GM18909 (cell line): ENCODE results near the gene SLC25A36.
A peak's percentile ranks its signal among the peaks of the same experiment; 100 is the strongest.
"Not testable (repeated sequence)": the region's sequence is repeated elsewhere in the genome, so short reads cannot be mapped to it uniquely, and the experiment has no call there.

ENCODE experiments used
- ATAC-seq: cut with Tn5 transposase; IDR thresholded peaks from one replicate; pipeline ENCODE4 v1.9.1; 2021; ENCODE audit warnings: mild to moderate bottlenecking; ENCODE audit not compliant: unreplicated experiment, poor library complexity

Gene SLC25A36

DNA sequence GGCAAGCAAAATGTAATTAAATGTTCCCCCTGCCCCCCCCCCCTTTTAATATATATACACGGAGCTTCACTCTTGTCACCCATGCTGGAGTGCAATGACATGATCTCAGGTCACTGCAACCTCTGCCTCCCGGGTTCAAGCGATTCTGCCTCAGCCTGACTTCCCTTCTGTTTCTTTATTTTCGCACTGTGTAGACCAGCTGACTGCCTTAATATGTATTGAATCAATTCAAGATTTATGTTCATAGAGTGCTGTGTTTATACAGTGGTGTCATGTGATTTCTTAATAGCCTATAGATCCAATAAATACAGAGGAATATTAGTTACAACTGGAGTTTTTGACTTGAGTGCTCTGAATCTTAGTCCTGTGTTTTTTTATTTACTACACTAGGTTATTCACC is 39.0 kb downstream of the SLC25A36 start:
- ATAC-seq: no peak

- ATAC-seq: not testable (repeated sequence)
Observed at GRCh38 chr3:140987792-140988191, 46.2 kb downstream of the SLC25A36 start.

- ATAC-seq: no peak
Observed at GRCh38 chr3:140994316-140994715, 52.7 kb downstream of the SLC25A36 start.

- not testable (repeated sequence) for ATAC-seq
Observed at GRCh38 chr3:140994861-140995260, 53.2 kb downstream of the SLC25A36 start.

GRCh38 chr3:140995881-140996280 is 54.2 kb downstream of the SLC25A36 start:
- ATAC-seq: no peak

DNA sequence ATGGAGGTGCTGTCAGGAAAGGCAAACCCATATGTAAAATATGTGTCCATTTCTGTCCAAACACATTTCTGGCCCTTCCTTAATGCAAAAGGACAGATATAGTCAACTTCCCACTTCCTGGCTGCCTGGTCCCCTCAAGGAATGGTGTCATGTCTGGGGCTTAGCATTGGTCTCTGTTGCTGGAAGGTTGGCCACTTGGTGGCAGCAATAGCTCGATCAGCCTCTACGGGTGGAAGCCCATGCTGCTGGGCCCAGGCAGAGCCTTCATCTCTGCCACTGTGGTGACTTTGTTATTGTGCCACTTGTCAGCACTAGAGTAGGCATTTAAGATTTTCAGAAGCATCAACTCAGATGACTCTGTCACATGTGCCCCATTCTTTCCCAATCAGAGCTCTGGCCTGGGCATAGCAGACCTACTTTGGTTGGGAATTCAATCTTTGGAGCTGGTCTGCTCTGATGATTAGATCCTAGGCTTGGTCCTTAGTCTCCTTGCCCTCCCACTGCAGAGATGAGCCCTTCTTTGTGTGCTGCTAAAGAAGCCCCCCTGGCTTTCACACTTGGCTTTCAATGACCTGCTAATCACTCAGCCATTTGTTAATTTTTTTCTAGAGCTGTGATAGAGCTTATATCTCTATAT is 58.5 kb downstream of the SLC25A36 start:
- ATAC-seq: peak; percentile 68

- ATAC-seq: no peak
Observed at GRCh38 chr3:141000686-141001085, 59.0 kb downstream of the SLC25A36 start.

- ATAC-seq: no peak
Observed at GRCh38 chr3:141006344-141006743, 64.7 kb downstream of the SLC25A36 start.

- no peak for ATAC-seq
Observed at GRCh38 chr3:141009496-141009895, 67.9 kb downstream of the SLC25A36 start.

DNA sequence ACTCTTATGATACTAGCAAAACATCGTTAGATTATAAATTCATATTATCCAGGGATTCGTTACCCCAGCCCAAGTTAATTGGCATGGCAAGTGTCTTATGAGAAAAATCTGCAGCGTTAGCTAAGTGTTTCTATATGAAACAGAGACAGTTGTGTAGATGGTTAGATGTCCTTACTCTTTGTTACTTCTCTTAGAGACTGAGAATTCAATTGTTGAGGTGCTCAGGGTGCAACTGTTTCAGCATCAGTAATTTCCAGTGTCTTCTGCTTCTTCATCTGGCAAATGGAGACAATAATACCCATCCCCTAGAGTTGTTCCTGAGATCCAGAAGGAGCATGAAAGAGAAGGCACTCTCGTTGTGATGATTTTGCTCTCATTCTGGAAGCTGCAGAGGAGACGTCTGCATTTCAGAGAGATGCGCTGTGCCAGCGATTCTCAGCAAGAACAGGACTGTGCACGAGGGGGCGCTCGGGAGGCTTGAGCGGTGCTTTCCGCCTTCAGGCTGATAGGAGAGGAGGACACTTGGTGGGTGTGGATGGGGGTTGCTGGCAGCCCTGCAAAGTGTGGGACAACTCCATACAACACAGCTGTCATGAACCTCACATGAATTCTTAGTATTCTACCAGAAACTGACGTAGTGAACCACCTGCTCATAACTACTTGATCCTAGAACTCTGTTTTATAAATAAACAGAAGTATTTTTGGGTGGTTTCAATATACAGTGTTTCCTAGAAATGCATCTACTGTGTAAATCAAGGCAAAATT is 69.8 kb downstream of the SLC25A36 start:
- peak; percentile 76 for ATAC-seq

GRCh38 chr3:141011997-141012262 is 70.3 kb downstream of the SLC25A36 start:
- ATAC-seq: no peak

GRCh38 chr3:141012571-141012970 is 70.9 kb downstream of the SLC25A36 start:
- ATAC-seq: no peak

- no peak for ATAC-seq
Observed at GRCh38 chr3:141015481-141015880, 73.8 kb downstream of the SLC25A36 start.

DNA sequence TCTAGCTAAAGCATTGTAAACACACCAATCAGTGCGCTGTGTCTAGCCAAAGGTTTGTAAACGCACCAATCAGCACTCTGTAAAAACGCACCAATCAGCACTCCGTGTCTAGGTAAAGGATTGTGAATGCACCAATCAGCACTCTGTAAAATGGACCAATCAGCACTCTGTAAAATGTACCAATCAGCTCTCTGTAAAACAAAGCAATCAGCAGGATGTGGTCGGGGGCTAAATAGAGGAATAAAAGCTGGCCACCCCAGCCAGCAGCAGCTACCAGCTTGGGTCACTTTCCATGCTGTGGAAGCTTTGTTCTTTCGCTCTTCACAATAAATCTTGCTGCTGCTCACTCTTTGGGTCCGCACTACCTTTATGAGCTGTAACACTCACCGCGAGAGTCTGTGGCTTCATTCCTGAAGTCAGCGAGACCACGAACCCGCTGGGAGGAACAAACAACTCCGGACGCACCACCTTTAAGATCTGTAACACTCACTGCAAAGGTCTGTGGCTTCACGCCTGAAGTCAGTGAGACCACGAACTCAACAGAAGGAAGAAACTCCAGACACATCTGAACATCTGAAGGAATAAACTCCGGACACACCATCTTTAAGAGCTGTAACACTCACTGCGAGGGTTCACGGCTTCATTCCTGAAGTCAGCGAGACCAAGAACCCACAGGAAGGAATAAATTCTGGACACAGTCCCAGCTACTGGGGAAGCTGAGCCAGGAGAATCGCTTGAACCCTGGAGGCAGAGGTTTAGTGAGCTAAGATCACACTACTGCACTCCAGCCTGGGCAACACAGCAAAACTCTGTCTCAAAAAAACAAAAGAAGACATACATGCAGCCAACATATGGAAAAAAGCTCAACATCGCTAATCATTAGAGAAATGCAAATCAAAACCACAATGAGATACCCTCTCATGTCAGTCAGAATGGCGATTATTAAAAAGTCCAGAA is 76.0 kb downstream of the SLC25A36 start:
- ATAC-seq: not testable (repeated sequence)

- ATAC-seq: no peak
Observed at GRCh38 chr3:141019244-141019643, 77.6 kb downstream of the SLC25A36 start.

DNA sequence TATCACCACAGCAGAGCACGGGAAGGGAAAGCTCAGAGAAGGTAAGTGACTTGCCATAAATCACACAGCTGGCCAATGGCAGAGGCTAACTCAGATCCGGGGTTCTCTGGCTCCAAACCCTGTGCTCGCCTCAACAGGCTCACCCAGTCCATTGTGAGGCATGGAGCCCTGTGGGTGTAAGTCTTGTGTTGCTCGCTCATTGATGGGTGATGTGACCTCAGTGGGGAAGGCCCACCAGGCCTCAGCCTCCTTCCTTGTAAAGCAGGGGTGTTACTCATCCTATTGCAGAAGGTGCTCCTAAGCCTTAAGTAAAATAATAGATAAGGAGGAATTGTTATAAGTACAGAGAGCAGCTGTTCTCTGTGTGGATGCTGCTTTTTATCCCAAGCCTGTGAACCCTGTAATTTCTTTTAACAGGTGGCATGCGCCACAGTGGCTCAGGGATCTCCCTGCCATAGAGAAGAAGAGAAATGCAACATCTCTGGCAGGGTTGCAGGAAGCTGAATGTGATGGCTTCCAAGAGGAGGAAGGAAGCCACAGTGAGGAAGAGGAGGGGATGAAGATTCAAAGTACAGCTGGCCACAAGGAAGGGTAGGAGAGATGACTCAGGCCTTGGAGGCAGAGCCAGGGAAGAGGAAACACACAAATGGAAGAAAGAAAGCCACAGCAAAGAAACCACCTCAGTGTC is 78.7 kb downstream of the SLC25A36 start:
- no peak for ATAC-seq

DNA sequence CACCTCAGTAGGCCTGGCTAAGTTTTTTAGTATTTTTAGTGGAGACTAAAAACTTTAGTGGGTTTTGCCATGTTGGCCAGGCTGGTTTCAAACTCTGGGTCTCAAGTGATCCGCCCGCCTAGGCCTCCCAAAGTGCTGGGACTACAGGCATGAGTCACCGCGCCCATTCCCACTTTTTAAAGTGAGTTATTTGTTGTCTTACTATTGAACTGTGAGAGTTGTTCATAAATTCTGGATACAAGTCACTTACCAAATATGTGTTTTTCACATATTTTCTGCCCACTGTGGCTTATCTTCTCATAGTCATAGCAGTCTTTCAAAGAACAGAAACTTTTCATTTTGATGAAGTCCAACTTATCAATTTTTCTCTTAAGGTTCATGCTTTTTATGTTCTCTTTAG is 79.6 kb downstream of the SLC25A36 start:
- ATAC-seq: no peak
